ENCODE data around the gene CRB2. TPM values are rescaled to one million over a fixed set of nuclear protein-coding genes. Genes with fewer than 3 reads are reported as not detected.

CRB2 gene
- total and polyA plus RNA-seq, 2 of the 4 experiments (the other 2 are of a cell fraction) = not detected

DNA sequence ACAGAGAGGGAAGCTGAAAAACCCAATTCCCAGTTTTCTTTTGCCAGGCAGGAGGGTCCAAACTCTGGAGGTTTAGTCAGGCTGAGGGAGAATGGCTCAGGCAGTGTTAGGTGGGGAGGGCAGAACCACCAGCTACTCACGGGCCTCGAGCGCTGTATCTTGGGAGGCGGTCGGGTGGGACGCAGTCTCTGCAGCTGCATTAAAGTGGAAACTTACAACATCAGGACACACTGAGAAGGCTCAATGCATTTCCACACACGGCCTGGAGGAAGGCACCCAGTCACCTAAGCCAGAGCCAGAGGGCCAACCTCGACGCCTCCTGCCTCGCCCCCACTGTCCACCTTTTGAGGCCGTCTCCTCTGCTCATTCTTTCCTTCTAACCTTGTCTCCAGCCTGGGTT is 55.6 kb downstream of the CRB2 start:
- no peak overlapping the region for H4K91ac ChIP-seq (ENCODE audit: insufficient read depth, low read depth, low read length)
- no peak overlapping the region for H4K5ac ChIP-seq (ENCODE audit: low read depth, low read length)
- ATAC-seq (ENCODE audit: low read depth) = no peak
- no peak overlapping the region for H2BK5ac ChIP-seq (ENCODE audit: low read depth, low read length, poor library complexity, severe bottlenecking)
- no peak overlapping the region for H3K18ac ChIP-seq (ENCODE audit: low read depth, low read length)
- H3K36me3 ChIP-seq (ENCODE audit: control insufficient read depth, insufficient read depth, low read length) = no peaks in the 10 kb centered on the region
- no peak overlapping the region for H2BK15ac ChIP-seq (ENCODE audit: low read depth, low read length)
- H3K27me3 ChIP-seq (ENCODE audit: control insufficient read depth, insufficient read depth, low read length) = no peaks in the 10 kb centered on the region
- no peaks in the 10 kb centered on the region for H3K79me1 ChIP-seq (ENCODE audit: low read depth in 1 of 2, low read length in 2 of 2)
- no peak overlapping the region for H3K4me3 ChIP-seq (ENCODE audit: insufficient read depth, low read depth, low read length)
- H3K4me2 ChIP-seq (ENCODE audit: low read depth, low read length) = no peak overlapping the region
- CTCF ChIA-PET = no interaction called here
- BruUV-seq (replicated peaks) = no TSS peak
- no peak overlapping the region for H2AK5ac ChIP-seq (ENCODE audit: low read depth, low read length)
- H4K20me1 ChIP-seq (ENCODE audit: insufficient read depth, low read length) = no peaks in the 10 kb centered on the region; the same call in 1 of the 2 replicates
- H2BK20ac ChIP-seq (ENCODE audit: low read depth, low read length) = no peak overlapping the region
- peaks cover 3% of the 10 kb centered on the region for H3K9me1 ChIP-seq (ENCODE audit: insufficient read depth, low read length)
- no peak for TF ChIP-seq FOS (IDR thresholded peaks at IDR 0.05; ENCODE audit: low read depth, low read length)
- no peak for TF ChIP-seq CEBPB (IDR thresholded peaks at IDR 0.05; ENCODE audit: low read depth, low read length)
- TF ChIP-seq POLR2A (IDR thresholded peaks at IDR 0.05; ENCODE audit: low read depth, low read length) = no peak
- no peak for TF ChIP-seq RFX5 (IDR thresholded peaks at IDR 0.05; ENCODE audit: low read depth, low read length)
- TF ChIP-seq, protein P1, sequence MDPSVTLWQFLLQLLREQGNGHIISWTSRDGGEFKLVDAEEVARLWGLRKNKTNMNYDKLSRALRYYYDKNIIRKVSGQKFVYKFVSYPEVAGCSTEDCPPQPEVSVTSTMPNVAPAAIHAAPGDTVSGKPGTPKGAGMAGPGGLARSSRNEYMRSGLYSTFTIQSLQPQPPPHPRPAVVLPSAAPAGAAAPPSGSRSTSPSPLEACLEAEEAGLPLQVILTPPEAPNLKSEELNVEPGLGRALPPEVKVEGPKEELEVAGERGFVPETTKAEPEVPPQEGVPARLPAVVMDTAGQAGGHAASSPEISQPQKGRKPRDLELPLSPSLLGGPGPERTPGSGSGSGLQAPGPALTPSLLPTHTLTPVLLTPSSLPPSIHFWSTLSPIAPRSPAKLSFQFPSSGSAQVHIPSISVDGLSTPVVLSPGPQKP (IDR thresholded peaks at IDR 0.05; ENCODE audit: borderline replicate concordance, low read depth, low read length) = no peak
- no peak for TF ChIP-seq RCOR1 (IDR thresholded peaks at IDR 0.05; ENCODE audit: insufficient replicate concordance, low read length)
- TF ChIP-seq BHLHE40 (IDR thresholded peaks at IDR 0.05; ENCODE audit: low read depth, low read length) = no peak
- TF ChIP-seq MAZ (IDR thresholded peaks at IDR 0.05; ENCODE audit: borderline replicate concordance, low read depth, low read length) = no peak
- no peak for TF ChIP-seq CHD1 (IDR thresholded peaks at IDR 0.05; ENCODE audit: low read depth, low read length)
- no peak for TF ChIP-seq RAD21 (IDR thresholded peaks at IDR 0.05; ENCODE audit: low read length)
- TF ChIP-seq MAFK (IDR thresholded peaks at IDR 0.05; ENCODE audit: low read depth, low read length) = no peak
- TF ChIP-seq CTCF (conservative IDR thresholded peaks at IDR 0.05; ENCODE audit: low read depth, low read length) = no peak
- TF ChIP-seq NFE2L2 (IDR thresholded peaks at IDR 0.05; ENCODE audit: low read depth, low read length) = no peak
- no peak for TF ChIP-seq USF2 (IDR thresholded peaks at IDR 0.05; ENCODE audit: low read depth, low read length)
- TF ChIP-seq SMC3 (IDR thresholded peaks at IDR 0.05; ENCODE audit: low read depth, low read length) = no peak
- TF ChIP-seq MXI1 (IDR thresholded peaks at IDR 0.05; ENCODE audit: borderline replicate concordance, low read depth, low read length) = no peak
- POLR2A ChIA-PET (ENCODE audit: unreplicated experiment) = no interaction called here
- H3K4ac ChIP-seq (ENCODE audit: low read depth, low read length) = no peak overlapping the region
- H3K14ac ChIP-seq (replicated peaks; ENCODE audit: low read depth, low read length) = no peak overlapping the region
- no peaks in the 10 kb centered on the region; the same call in 1 of the 2 replicates for H3K4me1 ChIP-seq (ENCODE audit: control insufficient read depth, insufficient read depth, low read length)
- no peaks in the 10 kb centered on the region for H3K9me3 ChIP-seq (ENCODE audit: control insufficient read depth, insufficient read depth, low read length)
- no peak overlapping the region for H3K23ac ChIP-seq (ENCODE audit: low read depth, low read length)
- H2AFZ ChIP-seq (replicated peaks; ENCODE audit: low read length, poor library complexity) = no peak overlapping the region
- dilution Hi-C loops (cut with HindIII; ENCODE audit: low sequenced_read_pairs, unreplicated experiment) (no loop called here), intact Hi-C loops (cut with micrococcal nuclease) (no loop called here), in situ Hi-C loops (cut with MboI; ENCODE audit: low sequenced_read_pairs) (no loop called here)
- H2AK9ac ChIP-seq (replicated peaks; ENCODE audit: low read depth, low read length, poor library complexity) = no peak overlapping the region
- H2BK120ac ChIP-seq (ENCODE audit: low read depth, low read length) = no peak overlapping the region
- no peak overlapping the region for H3K9ac ChIP-seq (ENCODE audit: low read depth, low read length)
- H3K56ac ChIP-seq (ENCODE audit: extremely low read depth, insufficient read depth, low read length) = no peak overlapping the region
- H4K8ac ChIP-seq (ENCODE audit: low read depth in 2 of 2, low read length in 2 of 2) = no peak overlapping the region
- WGBS, 2 experiments (ENCODE audit: extremely low coverage in 2 of 2, insufficient read length in 1 of 2) = 67% methylated on average over 3 of the region's 11 CpGs; no CpG with 5 or more reads in 1 of the 2 experiments
- no peak overlapping the region for H3K27ac ChIP-seq (ENCODE audit: insufficient read depth, low read length)
- DNase-seq = no peak

Data from IMR-90 (cell line).